ENCODE measurements around the gene AMOTL1.

AMOTL1 gene

DNA sequence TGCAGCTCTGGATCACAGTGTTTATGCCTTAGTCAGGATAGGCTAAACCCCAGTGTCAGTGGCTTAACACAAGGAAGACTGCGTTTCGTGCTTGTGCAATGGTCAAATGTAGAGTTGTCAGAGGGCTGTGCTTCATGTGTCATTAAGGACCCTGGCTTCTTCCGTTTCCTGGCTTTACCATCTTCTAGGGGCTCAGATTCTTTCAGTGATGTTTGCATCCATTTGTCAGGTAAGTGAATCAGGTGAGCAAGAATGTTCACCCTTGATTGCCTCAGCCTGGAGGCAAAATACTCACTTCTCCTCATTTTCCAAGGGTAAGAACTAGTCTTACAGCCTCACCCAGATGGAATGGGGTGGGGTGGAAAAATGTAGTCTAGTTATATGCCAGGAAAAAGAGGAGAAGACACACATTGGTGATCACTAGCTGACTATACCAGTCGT lies 20.5 kb upstream of the AMOTL1 start:
- Histone ChIP-seq H3K4me1 (ENCODE audit: control insufficient read depth, insufficient read depth, low read length) (peaks cover under 1% of the 10 kb centered on the region), H3K9me3 (ENCODE audit: control insufficient read depth, insufficient read depth, low read length) (no peaks in the 10 kb centered on the region), H3K9ac (ENCODE audit: low read depth, low read length) (no peak overlapping the region), H3K27me3 (ENCODE audit: control insufficient read depth, insufficient read depth, low read length) (peaks cover under 1% of the 10 kb centered on the region), H3K4me3 (ENCODE audit: low read depth, low read length) (no peak overlapping the region), H3K36me3 (ENCODE audit: control insufficient read depth, insufficient read depth, low read length) (no peaks in the 10 kb centered on the region)

GRCh38 chr11:94749369-94749768 lies 18.8 kb upstream of the AMOTL1 start:
- Histone ChIP-seq H3K9ac (ENCODE audit: low read depth, low read length) (no peak overlapping the region), H3K27me3 (ENCODE audit: control insufficient read depth, insufficient read depth, low read length) (no peaks in the 10 kb centered on the region), H3K4me3 (ENCODE audit: low read depth, low read length) (no peak overlapping the region), H3K9me3 (ENCODE audit: control insufficient read depth, insufficient read depth, low read length) (no peaks in the 10 kb centered on the region), H3K4me1 (ENCODE audit: control insufficient read depth, insufficient read depth, low read length) (peaks cover 3% of the 10 kb centered on the region), H3K36me3 (ENCODE audit: control insufficient read depth, insufficient read depth, low read length) (no peaks in the 10 kb centered on the region)

DNA sequence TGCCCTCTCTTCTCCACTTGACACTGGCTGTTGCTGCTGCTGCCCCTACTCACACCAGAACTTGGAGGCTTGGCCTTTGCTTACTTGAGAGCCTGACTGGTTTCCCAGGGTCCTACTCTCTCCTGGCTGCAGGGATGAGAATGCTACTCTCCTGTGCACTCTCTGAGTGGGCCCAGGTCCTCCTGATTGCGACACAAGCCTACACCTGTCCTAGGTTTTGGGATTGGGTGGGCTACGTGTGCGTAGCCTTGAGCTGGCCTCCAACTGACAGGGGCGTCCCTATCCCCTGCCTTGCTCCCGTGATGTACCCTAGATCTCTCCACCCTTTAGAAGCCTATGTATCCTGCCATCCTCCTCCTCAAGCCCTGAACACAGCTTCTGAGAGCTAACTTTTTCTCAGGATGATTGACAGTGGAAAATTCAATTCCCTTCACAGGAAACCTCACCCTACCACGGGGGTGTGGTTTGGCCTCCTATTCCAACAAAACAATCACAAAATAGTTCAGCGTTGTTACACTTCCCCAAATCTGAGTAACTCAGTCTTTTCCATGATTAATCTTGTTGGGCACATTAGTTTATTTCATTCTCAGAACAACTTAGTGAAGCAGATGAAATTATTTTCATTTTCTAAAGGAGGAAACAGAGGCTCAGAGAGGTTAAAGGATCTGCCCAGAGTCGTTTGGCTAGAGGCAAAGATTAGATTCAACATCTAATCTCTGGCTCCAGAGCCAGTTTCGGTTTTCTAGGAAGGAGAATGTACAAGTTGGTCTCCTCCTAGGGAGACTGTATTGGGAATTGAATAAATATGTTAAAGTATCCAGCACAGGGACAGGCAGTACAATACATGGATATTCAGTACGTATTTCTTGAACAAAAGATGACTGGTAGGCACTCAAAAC lies 17.6 kb upstream of the AMOTL1 start:
- no peaks in the 10 kb centered on the region for H3K27me3 ChIP-seq (ENCODE audit: control insufficient read depth, insufficient read depth, low read length)
- H3K9ac ChIP-seq (ENCODE audit: low read depth, low read length) = no peak overlapping the region
- H3K4me3 ChIP-seq (ENCODE audit: low read depth, low read length) = no peak overlapping the region
- no peaks in the 10 kb centered on the region for H3K9me3 ChIP-seq (ENCODE audit: control insufficient read depth, insufficient read depth, low read length)
- H3K4me1 ChIP-seq (ENCODE audit: control insufficient read depth, insufficient read depth, low read length) = peaks cover 3% of the 10 kb centered on the region
- H3K36me3 ChIP-seq (ENCODE audit: control insufficient read depth, insufficient read depth, low read length) = no peaks in the 10 kb centered on the region

DNA sequence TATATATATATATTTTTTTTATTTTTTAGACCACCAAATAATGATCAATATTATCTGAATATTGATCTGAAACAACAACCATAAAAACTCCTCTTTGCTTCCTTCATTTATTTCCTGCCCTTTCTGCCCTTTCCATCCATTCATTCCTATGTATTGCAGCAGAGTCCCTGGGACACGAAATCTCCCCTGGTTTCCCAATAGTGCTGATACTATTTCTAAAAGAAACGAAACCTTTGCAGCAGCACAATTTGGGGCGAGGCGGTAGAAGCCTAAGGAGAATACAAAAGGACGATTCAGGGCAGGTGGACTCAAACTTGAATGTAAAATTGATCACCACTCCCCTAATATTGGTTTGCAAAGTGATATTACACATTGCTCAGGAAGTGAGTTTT lies 16.9 kb upstream of the AMOTL1 start:
- no peaks in the 10 kb centered on the region for H3K27me3 ChIP-seq (ENCODE audit: control insufficient read depth, insufficient read depth, low read length)
- H3K4me1 ChIP-seq (ENCODE audit: control insufficient read depth, insufficient read depth, low read length) = peaks cover 3% of the 10 kb centered on the region
- H3K36me3 ChIP-seq (ENCODE audit: control insufficient read depth, insufficient read depth, low read length) = no peaks in the 10 kb centered on the region
- H3K9ac ChIP-seq (ENCODE audit: low read depth, low read length) = no peak overlapping the region
- no peak overlapping the region for H3K4me3 ChIP-seq (ENCODE audit: low read depth, low read length)
- H3K9me3 ChIP-seq (ENCODE audit: control insufficient read depth, insufficient read depth, low read length) = no peaks in the 10 kb centered on the region

DNA sequence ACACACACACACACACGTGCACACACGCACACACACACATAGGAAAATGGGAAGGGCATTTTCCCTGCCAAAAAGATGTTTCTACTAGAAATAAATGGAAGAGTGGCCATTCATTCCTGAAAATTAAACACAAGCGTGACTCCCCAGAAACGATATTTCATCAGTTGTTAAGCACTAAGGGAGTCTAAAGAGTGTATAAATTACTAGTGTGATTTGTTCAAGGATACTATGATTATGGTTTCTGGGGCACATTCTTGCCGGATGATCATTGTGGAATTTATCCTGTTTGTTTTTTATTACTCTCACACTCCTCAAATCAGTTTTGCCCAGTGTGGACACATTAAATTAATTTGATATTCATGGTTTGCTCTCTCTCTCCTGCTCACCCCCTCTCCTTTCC lies 16.4 kb upstream of the AMOTL1 start:
- Histone ChIP-seq H3K9ac (ENCODE audit: low read depth, low read length) (no peak overlapping the region), H3K36me3 (ENCODE audit: control insufficient read depth, insufficient read depth, low read length) (no peaks in the 10 kb centered on the region), H3K27me3 (ENCODE audit: control insufficient read depth, insufficient read depth, low read length) (no peaks in the 10 kb centered on the region), H3K4me3 (ENCODE audit: low read depth, low read length) (no peak overlapping the region), H3K4me1 (ENCODE audit: control insufficient read depth, insufficient read depth, low read length) (peaks cover 3% of the 10 kb centered on the region), H3K9me3 (ENCODE audit: control insufficient read depth, insufficient read depth, low read length) (no peaks in the 10 kb centered on the region)

DNA sequence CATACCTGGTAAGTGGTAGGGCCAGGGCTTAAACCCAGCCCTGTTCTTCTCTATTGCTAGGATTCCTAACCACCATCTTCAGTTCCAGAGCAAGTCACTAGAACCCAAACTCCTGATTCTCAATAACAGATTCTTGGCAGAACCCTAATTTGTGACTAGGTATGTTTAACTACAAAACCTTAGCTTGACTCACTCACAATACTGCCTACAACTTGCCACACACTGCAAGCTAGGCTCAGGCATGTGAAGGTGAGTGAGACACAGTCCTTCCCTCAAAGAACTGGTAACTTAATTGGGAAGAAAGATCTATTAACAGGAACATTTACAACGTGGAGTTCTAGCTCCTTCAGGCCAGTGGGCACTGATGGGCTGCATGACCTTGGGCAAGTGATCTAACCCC lies 14.5 kb upstream of the AMOTL1 start:
- no peak overlapping the region for H3K4me3 ChIP-seq (ENCODE audit: low read depth, low read length)
- H3K4me1 ChIP-seq (ENCODE audit: control insufficient read depth, insufficient read depth, low read length) = peaks cover 3% of the 10 kb centered on the region
- no peak overlapping the region for H3K9ac ChIP-seq (ENCODE audit: low read depth, low read length)
- H3K9me3 ChIP-seq (ENCODE audit: control insufficient read depth, insufficient read depth, low read length) = no peaks in the 10 kb centered on the region
- H3K36me3 ChIP-seq (ENCODE audit: control insufficient read depth, insufficient read depth, low read length) = no peaks in the 10 kb centered on the region
- H3K27me3 ChIP-seq (ENCODE audit: control insufficient read depth, insufficient read depth, low read length) = no peaks in the 10 kb centered on the region

DNA sequence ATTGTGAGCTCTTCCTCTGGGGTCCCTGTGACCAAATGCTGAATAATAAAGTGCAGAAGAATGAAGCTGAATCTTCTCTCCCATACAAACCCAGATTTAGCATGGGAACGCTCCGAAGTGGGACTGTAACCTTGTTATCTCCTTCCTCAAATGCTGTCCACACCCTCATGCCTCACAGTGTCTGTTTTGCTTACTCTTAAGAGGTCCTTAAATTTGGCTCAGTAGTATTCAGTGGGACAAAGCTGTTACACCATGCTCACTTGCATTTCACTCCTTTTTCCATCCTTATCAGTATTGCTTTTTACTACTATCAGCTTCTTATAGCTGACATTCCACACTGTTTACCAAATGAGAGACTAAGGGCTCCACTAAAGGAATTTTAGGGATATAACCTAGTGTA lies 13.8 kb upstream of the AMOTL1 start:
- H3K4me1 ChIP-seq (ENCODE audit: control insufficient read depth, insufficient read depth, low read length) = peaks cover 3% of the 10 kb centered on the region

DNA sequence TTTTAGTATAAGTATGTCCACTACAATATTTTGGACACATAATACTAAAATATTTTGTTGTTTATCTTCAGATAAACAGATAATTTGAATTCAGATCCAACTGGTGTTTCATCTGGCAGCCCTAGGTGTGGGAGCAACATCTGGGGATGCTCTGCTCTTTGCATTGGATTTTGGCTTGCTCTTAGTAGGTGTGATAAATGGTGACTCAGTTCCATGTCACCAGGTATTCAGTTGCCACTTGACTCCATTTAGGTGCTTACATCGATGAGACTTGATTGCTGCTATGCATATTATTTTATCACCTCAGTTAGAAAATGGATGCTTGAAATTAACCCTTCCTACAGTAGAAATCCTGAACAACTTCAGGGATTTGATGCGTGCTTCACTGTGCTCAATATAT lies 13.3 kb upstream of the AMOTL1 start:
- H3K9me3 ChIP-seq (ENCODE audit: control insufficient read depth, insufficient read depth, low read length) = no peaks in the 10 kb centered on the region
- no peaks in the 10 kb centered on the region for H3K36me3 ChIP-seq (ENCODE audit: control insufficient read depth, insufficient read depth, low read length)
- no peak overlapping the region for H3K4me3 ChIP-seq (ENCODE audit: low read depth, low read length)
- peaks cover 3% of the 10 kb centered on the region for H3K4me1 ChIP-seq (ENCODE audit: control insufficient read depth, insufficient read depth, low read length)
- no peaks in the 10 kb centered on the region for H3K27me3 ChIP-seq (ENCODE audit: control insufficient read depth, insufficient read depth, low read length)
- H3K9ac ChIP-seq (ENCODE audit: low read depth, low read length) = no peak overlapping the region

More for the DNA sequence above, 13.8 kb upstream of the AMOTL1 start:
- Histone ChIP-seq H3K9me3 (ENCODE audit: control insufficient read depth, insufficient read depth, low read length) (no peaks in the 10 kb centered on the region), H3K27me3 (ENCODE audit: control insufficient read depth, insufficient read depth, low read length) (no peaks in the 10 kb centered on the region), H3K4me3 (ENCODE audit: low read depth, low read length) (no peak overlapping the region), H3K36me3 (ENCODE audit: control insufficient read depth, insufficient read depth, low read length) (no peaks in the 10 kb centered on the region), H3K9ac (ENCODE audit: low read depth, low read length) (no peak overlapping the region)

- no peak overlapping the region for H3K4me3 ChIP-seq (ENCODE audit: low read depth, low read length)
- no peak overlapping the region for H3K9ac ChIP-seq (ENCODE audit: low read depth, low read length)
- no peaks in the 10 kb centered on the region for H3K36me3 ChIP-seq (ENCODE audit: control insufficient read depth, insufficient read depth, low read length)
- H3K4me1 ChIP-seq (ENCODE audit: control insufficient read depth, insufficient read depth, low read length) = peaks cover 3% of the 10 kb centered on the region
- H3K27me3 ChIP-seq (ENCODE audit: control insufficient read depth, insufficient read depth, low read length) = peaks cover 3% of the 10 kb centered on the region
- H3K9me3 ChIP-seq (ENCODE audit: control insufficient read depth, insufficient read depth, low read length) = no peaks in the 10 kb centered on the region
These were observed 12.7 kb upstream of the AMOTL1 start for GRCh38 chr11:94755494-94755893.

- H3K4me3 ChIP-seq (ENCODE audit: low read depth, low read length) = no peak overlapping the region
- H3K36me3 ChIP-seq (ENCODE audit: control insufficient read depth, insufficient read depth, low read length) = no peaks in the 10 kb centered on the region
- H3K27me3 ChIP-seq (ENCODE audit: control insufficient read depth, insufficient read depth, low read length) = peaks cover 9% of the 10 kb centered on the region
- H3K4me1 ChIP-seq (ENCODE audit: control insufficient read depth, insufficient read depth, low read length) = peaks cover 3% of the 10 kb centered on the region
- no peaks in the 10 kb centered on the region for H3K9me3 ChIP-seq (ENCODE audit: control insufficient read depth, insufficient read depth, low read length)
- no peak overlapping the region for H3K9ac ChIP-seq (ENCODE audit: low read depth, low read length)
These were observed 11.0 kb upstream of the AMOTL1 start for GRCh38 chr11:94757037-94757735.

DNA sequence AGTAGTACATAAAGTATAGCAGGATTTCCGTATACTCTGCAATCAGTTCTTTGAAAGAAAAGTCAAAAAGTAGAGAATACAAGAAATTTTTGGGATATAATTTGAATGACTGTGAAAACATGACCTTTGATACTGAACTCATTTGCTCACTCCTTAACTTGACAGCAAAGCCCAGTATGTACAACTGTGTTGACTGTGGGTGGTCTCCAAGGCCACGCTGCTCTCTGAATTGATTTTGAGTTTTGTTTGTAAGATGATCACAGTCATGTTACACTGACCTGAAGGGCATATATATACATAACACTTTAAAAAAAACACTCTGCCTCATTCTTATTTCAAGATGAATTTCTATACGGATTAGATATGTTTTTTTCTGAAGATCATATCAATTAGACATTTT lies 9.5 kb upstream of the AMOTL1 start:
- H3K9me3 ChIP-seq (ENCODE audit: control insufficient read depth, insufficient read depth, low read length) = no peaks in the 10 kb centered on the region
- no peaks in the 10 kb centered on the region for H3K36me3 ChIP-seq (ENCODE audit: control insufficient read depth, insufficient read depth, low read length)
- peaks cover 21% of the 10 kb centered on the region for H3K27me3 ChIP-seq (ENCODE audit: control insufficient read depth, insufficient read depth, low read length)
- H3K9ac ChIP-seq (ENCODE audit: low read depth, low read length) = no peak overlapping the region
- no peak overlapping the region for H3K4me3 ChIP-seq (ENCODE audit: low read depth, low read length)
- H3K4me1 ChIP-seq (ENCODE audit: control insufficient read depth, insufficient read depth, low read length) = no peaks in the 10 kb centered on the region

GRCh38 chr11:94759522-94759921 lies 8.6 kb upstream of the AMOTL1 start:
- Histone ChIP-seq H3K36me3 (ENCODE audit: control insufficient read depth, insufficient read depth, low read length) (no peaks in the 10 kb centered on the region), H3K4me3 (ENCODE audit: low read depth, low read length) (no peak overlapping the region), H3K4me1 (ENCODE audit: control insufficient read depth, insufficient read depth, low read length) (peaks cover 7% of the 10 kb centered on the region), H3K27me3 (ENCODE audit: control insufficient read depth, insufficient read depth, low read length) (peaks cover 25% of the 10 kb centered on the region), H3K9me3 (ENCODE audit: control insufficient read depth, insufficient read depth, low read length) (no peaks in the 10 kb centered on the region), H3K9ac (ENCODE audit: low read depth, low read length) (no peak overlapping the region)
